Mammary epithelial cell (primary cell): ENCODE measurements around the gene GRIN3A.

Experiments
- CTCF ChIP-seq, 2 donors: IDR thresholded peaks in 1 of 2; conservative IDR thresholded peaks in 1 of 2; 2 replicates each; pipeline ENCODE4 v1.5.1; 2011 to 2012; ENCODE audit warnings: inconsistent platforms in 2 of 2, low read length in 2 of 2, mild to moderate bottlenecking in 2 of 2, control low read depth in 1 of 2, low read depth in 1 of 2; ENCODE audit not compliant: insufficient read depth in 1 of 2; ENCODE audit errors: extremely low read depth in 1 of 2
- EZH2 ChIP-seq: IDR thresholded peaks from 2 replicates; pipeline ENCODE4 v1.6.1; 2012; ENCODE audit warnings: low read length, inconsistent platforms, borderline replicate concordance

- TF ChIP-seq CTCF (conservative IDR thresholded peaks at IDR 0.05 in 1 of 2, IDR thresholded peaks at IDR 0.05 in 1 of 2; ENCODE audit: extremely low read depth in 1 of 2, insufficient read depth in 1 of 2, low read depth in 1 of 2, low read length in 2 of 2) (no peak), EZH2 (no peak)
Observed at GRCh38 chr9:101764472-101764871, 26.0 kb upstream of the GRIN3A start.
